LNCaP clone FGC (cell line): ENCODE data around the gene GLTP.

ENCODE experiments used
- DNase-seq: peaks from one replicate; pipeline ENCODE4 v3.0.0-alpha.2; 2011; ENCODE audit warnings: low read depth
- H3K4me3 ChIP-seq: 2 replicates; pipeline ENCODE4 v1.5.1; 2011; ENCODE audit warnings: mild to moderate bottlenecking, low read depth, low read length, control low read depth
- TF ChIP-seq, protein P1 (sequence below): IDR thresholded peaks from 2 replicates; pipeline ENCODE4 v1.5.1; 2012; ENCODE audit warnings: mild to moderate bottlenecking; ENCODE audit not compliant: control insufficient read depth, insufficient read depth; ENCODE audit errors: extremely low read depth

GLTP gene

DNA sequence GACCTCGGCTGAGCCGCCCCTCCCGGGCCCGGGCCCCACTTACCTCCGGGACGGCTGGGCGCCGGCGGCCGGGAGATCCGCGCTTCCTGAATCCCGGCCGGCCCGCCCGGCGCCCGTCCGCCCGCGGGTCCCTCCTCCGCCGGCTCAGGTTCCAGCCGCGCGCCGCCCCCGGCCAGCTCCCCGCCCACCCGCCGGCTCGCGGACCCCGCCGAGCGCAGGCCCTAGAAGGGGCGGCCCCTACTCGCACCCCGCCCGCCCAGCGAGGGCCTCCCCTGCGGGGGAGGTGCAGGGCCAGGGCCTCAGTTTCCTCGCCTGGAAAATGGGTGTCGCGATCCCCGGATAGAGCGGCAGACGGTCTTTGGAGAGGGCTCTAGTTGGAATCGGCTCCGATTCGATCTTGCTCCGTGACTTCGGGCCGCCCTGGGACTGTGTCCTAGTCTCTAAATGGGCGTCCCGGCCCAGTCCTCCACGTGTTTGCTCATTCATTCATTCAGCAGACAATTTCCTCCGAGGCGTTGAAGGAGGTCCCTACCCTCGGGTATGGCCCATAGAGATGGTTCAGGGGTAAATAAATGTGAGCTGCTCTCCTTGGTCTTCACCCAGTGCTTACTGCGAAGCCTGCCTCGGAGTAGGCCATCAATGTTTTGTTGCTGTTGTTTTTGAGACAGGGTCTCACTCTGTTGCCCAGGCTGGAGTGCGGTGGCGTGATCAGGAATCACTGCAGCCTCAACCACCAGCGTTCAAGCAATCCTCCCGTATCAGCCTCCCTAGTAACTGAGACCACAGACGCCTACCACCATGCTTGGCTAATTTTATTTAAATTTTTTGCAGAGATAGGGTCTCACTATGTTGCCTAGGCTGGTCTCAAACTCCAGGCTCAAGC is 46.8 kb downstream of the GLTP start, which contains the start of gene TRPV4:
TSS of gene TRPV4 (minus strand) at position 92 of the 883 bp plus-strand sequence. CDS start 18,602 bp downstream, outside the sequence.
- no peak within 1 kb of the TSS for H3K4me3 ChIP-seq
- DNase-seq = no peak
- TF ChIP-seq, protein P1, sequence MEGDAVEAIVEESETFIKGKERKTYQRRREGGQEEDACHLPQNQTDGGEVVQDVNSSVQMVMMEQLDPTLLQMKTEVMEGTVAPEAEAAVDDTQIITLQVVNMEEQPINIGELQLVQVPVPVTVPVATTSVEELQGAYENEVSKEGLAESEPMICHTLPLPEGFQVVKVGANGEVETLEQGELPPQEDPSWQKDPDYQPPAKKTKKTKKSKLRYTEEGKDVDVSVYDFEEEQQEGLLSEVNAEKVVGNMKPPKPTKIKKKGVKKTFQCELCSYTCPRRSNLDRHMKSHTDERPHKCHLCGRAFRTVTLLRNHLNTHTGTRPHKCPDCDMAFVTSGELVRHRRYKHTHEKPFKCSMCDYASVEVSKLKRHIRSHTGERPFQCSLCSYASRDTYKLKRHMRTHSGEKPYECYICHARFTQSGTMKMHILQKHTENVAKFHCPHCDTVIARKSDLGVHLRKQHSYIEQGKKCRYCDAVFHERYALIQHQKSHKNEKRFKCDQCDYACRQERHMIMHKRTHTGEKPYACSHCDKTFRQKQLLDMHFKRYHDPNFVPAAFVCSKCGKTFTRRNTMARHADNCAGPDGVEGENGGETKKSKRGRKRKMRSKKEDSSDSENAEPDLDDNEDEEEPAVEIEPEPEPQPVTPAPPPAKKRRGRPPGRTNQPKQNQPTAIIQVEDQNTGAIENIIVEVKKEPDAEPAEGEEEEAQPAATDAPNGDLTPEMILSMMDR = no peak

GRCh38 chr12:109832541-109833306 is 47.6 kb downstream of the GLTP start:
- DNase-seq = no peak
- H3K4me3 ChIP-seq = no peak overlapping the region
- TF ChIP-seq, protein P1 = no peak

GRCh38 chr12:109831929-109832328 is 48.4 kb downstream of the GLTP start:
- TF ChIP-seq, protein P1 = no peak
- no peak for DNase-seq

GRCh38 chr12:109831365-109831764 is 49.0 kb downstream of the GLTP start:
- H3K4me3 ChIP-seq = no peak overlapping the region
- TF ChIP-seq, protein P1 = no peak
- no peak for DNase-seq

More at GRCh38 chr12:109831929-109832328, 48.4 kb downstream of the GLTP start:
- H3K4me3 ChIP-seq = no peak overlapping the region

GRCh38 chr12:109830718-109831117 is 49.6 kb downstream of the GLTP start:
- DNase-seq = no peak
- TF ChIP-seq, protein P1 = no peak

GRCh38 chr12:109830267-109830666 is 50.1 kb downstream of the GLTP start:
- DNase-seq = no peak
- no peak overlapping the region for H3K4me3 ChIP-seq
- TF ChIP-seq, protein P1 = no peak

More at GRCh38 chr12:109830718-109831117, 49.6 kb downstream of the GLTP start:
- H3K4me3 ChIP-seq = no peak overlapping the region
